ENCODE results near the gene HAO2.

The HAO2 gene

DNA sequence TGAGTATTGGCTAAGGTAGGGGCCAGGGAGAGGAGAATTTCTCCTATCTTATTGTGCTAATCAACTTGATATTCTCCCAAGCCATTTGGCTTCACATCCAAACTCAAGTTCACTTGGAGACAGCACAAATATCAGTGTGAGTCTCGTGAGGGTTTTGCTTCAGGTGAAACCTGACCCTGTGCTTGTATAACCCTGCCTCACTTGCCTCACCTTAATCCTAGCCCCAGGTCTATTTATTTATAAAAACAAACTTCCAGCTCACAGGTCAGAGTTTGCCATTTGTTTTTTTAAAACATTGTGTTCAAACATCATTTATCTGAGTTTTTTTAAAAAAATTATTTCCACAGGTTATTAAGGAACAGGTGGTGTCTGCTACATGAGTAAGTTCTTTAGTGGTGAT lies 19.9 kb downstream of the HAO2 start:
- Histone ChIP-seq H3K27me3 (ENCODE audit: control insufficient read depth in 3 of 3, insufficient read depth in 3 of 3, low read depth in 1 of 3, low read length in 3 of 3) (no peaks in the 10 kb centered on the region), H3K79me1 (ENCODE audit: low read depth, low read length) (no peaks in the 10 kb centered on the region), H4K8ac (ENCODE audit: low read depth, low read length) (no peak overlapping the region)

DNA sequence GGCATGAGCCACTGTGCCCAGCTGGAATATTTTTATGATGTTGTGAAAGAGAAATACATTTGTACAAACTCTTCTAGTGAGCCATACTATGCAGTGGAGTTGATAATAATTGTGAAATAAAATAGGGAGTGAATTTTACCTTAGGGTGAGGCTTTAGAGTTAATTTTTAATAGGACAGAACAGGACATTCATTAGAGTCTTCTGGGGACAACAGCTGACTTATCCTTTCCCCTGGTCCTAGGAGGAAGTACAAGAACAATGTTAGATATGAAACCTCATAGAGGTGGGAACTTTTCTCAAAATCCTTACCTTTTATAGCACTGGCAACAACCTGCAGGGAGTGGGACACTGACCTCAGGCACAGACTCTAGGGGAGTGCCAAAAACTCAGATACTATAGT lies 21.9 kb downstream of the HAO2 start:
- H3K27me3 ChIP-seq (ENCODE audit: control insufficient read depth in 3 of 3, insufficient read depth in 3 of 3, low read depth in 1 of 3, low read length in 3 of 3) = no peaks in the 10 kb centered on the region

More for the DNA sequence above, 19.9 kb downstream of the HAO2 start:
- Histone ChIP-seq H3K9me3 (replicated peaks in 1 of 2; ENCODE audit: control insufficient read depth in 2 of 2, insufficient read depth in 1 of 2, low read depth in 1 of 2, low read length in 2 of 2) (no peaks in the 10 kb centered on the region), H2BK12ac (ENCODE audit: low read length) (no peak overlapping the region), H2AK5ac (ENCODE audit: low read depth, low read length) (no peak overlapping the region), H2AFZ (ENCODE audit: low read length) (no peak overlapping the region), H3K9ac (ENCODE audit: low read depth, low read length, poor library complexity) (no peak overlapping the region), H3K23ac (ENCODE audit: low read depth, low read length, poor library complexity) (no peak overlapping the region), H4K91ac (ENCODE audit: low read depth, low read length, poor library complexity) (no peak overlapping the region), H3K36me3 (replicated peaks in 1 of 2; ENCODE audit: control insufficient read depth in 2 of 2, insufficient read depth in 2 of 2, low read length in 2 of 2) (no peaks in the 10 kb centered on the region), H3K4me3 (ENCODE audit: low read length in 2 of 2) (no peak overlapping the region), H3K14ac (ENCODE audit: low read length) (no peak overlapping the region), H3K27ac (replicated peaks; ENCODE audit: low read length) (no peak overlapping the region), H2BK15ac (ENCODE audit: low read length) (no peak overlapping the region), H2BK120ac (ENCODE audit: low read depth, low read length) (no peak overlapping the region), H3K4ac (ENCODE audit: low read length) (no peak overlapping the region), H3K4me1 (ENCODE audit: control insufficient read depth in 2 of 2, insufficient read depth in 1 of 2, low read depth in 1 of 2, low read length in 2 of 2) (peaks cover 0 to 2% of the 10 kb centered on the region in 2 donors), H3K18ac (ENCODE audit: low read length) (no peak overlapping the region), H2BK5ac (ENCODE audit: low read length) (no peak overlapping the region), H3K4me2 (ENCODE audit: insufficient read depth, low read length, poor library complexity, severe bottlenecking) (no peak overlapping the region)
- WGBS, 2 donors (ENCODE audit: extremely low coverage in 2 of 2, insufficient read length in 2 of 2, insufficient replicate concordance in 1 of 2) = no CpG with 5 or more reads among the region's 1 CpG
- no peak for DNase-seq (ENCODE audit: low spot score)

DNA sequence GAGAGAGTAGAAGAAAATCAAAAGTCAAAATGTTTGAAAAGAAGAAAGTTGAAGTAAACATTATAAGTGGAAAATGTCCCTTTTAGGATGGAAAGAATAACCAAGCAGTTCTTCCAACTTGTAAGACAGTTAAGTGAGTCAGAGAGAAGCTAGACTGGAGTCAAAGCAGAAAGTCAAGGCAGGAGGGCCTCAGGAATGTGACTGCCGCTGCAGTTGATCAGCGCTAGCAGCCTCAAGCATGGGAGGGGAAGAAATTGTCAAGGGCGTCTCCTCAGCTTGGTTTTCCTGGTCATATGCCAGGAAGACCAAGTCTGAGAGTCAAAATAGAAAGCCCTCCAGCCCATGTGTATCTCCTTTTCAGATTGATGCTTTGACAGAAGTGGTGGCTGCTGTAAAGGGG lies 23.2 kb downstream of the HAO2 start:
- H4K8ac ChIP-seq (ENCODE audit: low read depth, low read length) = no peak overlapping the region
- H2BK120ac ChIP-seq (ENCODE audit: low read depth, low read length) = no peak overlapping the region
- no peak overlapping the region for H2AK5ac ChIP-seq (ENCODE audit: low read depth, low read length)
- no peak overlapping the region for H3K4me2 ChIP-seq (ENCODE audit: insufficient read depth, low read length, poor library complexity, severe bottlenecking)
- H3K27ac ChIP-seq (replicated peaks; ENCODE audit: low read length) = no peak overlapping the region
- H3K9ac ChIP-seq (ENCODE audit: low read depth, low read length, poor library complexity) = no peak overlapping the region
- no peak overlapping the region for H3K23ac ChIP-seq (ENCODE audit: low read depth, low read length, poor library complexity)
- H2AFZ ChIP-seq (ENCODE audit: low read length) = no peak overlapping the region
- H4K91ac ChIP-seq (ENCODE audit: low read depth, low read length, poor library complexity) = no peak overlapping the region
- H3K36me3 ChIP-seq (replicated peaks in 1 of 2; ENCODE audit: control insufficient read depth in 2 of 2, insufficient read depth in 2 of 2, low read length in 2 of 2) = no peaks in the 10 kb centered on the region
- H3K4me1 ChIP-seq (ENCODE audit: control insufficient read depth in 2 of 2, insufficient read depth in 1 of 2, low read depth in 1 of 2, low read length in 2 of 2) = peaks cover 0 to 2% of the 10 kb centered on the region in 2 donors
- no peaks in the 10 kb centered on the region for H3K9me3 ChIP-seq (replicated peaks in 1 of 2; ENCODE audit: control insufficient read depth in 2 of 2, insufficient read depth in 1 of 2, low read depth in 1 of 2, low read length in 2 of 2)
- H2BK15ac ChIP-seq (ENCODE audit: low read length) = no peak overlapping the region
- no peak overlapping the region for H2BK12ac ChIP-seq (ENCODE audit: low read length)
- H3K4me3 ChIP-seq (ENCODE audit: low read length in 2 of 2) = no peak overlapping the region
- H3K18ac ChIP-seq (ENCODE audit: low read length) = no peak overlapping the region
- no peaks in the 10 kb centered on the region for H3K27me3 ChIP-seq (ENCODE audit: control insufficient read depth in 3 of 3, insufficient read depth in 3 of 3, low read depth in 1 of 3, low read length in 3 of 3)
- H2BK5ac ChIP-seq (ENCODE audit: low read length) = no peak overlapping the region
- no peak for DNase-seq (ENCODE audit: low spot score)
- no peaks in the 10 kb centered on the region for H3K79me1 ChIP-seq (ENCODE audit: low read depth, low read length)
- no peak overlapping the region for H3K14ac ChIP-seq (ENCODE audit: low read length)
- WGBS, 2 donors (ENCODE audit: extremely low coverage in 2 of 2, insufficient read length in 2 of 2, insufficient replicate concordance in 1 of 2) = no CpG with 5 or more reads among the region's 3 CpGs
- H3K4ac ChIP-seq (ENCODE audit: low read length) = no peak overlapping the region

More for the DNA sequence above, 21.9 kb downstream of the HAO2 start:
- no peak overlapping the region for H3K4me3 ChIP-seq (ENCODE audit: low read length in 2 of 2)
- no peak overlapping the region for H2BK120ac ChIP-seq (ENCODE audit: low read depth, low read length)
- H3K23ac ChIP-seq (ENCODE audit: low read depth, low read length, poor library complexity) = no peak overlapping the region
- H3K18ac ChIP-seq (ENCODE audit: low read length) = no peak overlapping the region
- H3K9ac ChIP-seq (ENCODE audit: low read depth, low read length, poor library complexity) = no peak overlapping the region
- H3K4me2 ChIP-seq (ENCODE audit: insufficient read depth, low read length, poor library complexity, severe bottlenecking) = no peak overlapping the region
- H3K36me3 ChIP-seq (replicated peaks in 1 of 2; ENCODE audit: control insufficient read depth in 2 of 2, insufficient read depth in 2 of 2, low read length in 2 of 2) = no peaks in the 10 kb centered on the region
- no peak overlapping the region for H4K91ac ChIP-seq (ENCODE audit: low read depth, low read length, poor library complexity)
- no peaks in the 10 kb centered on the region for H3K9me3 ChIP-seq (replicated peaks in 1 of 2; ENCODE audit: control insufficient read depth in 2 of 2, insufficient read depth in 1 of 2, low read depth in 1 of 2, low read length in 2 of 2)
- no peaks in the 10 kb centered on the region for H3K79me1 ChIP-seq (ENCODE audit: low read depth, low read length)
- no peak for DNase-seq (ENCODE audit: low spot score)
- H2AFZ ChIP-seq (ENCODE audit: low read length) = no peak overlapping the region
- H3K4ac ChIP-seq (ENCODE audit: low read length) = no peak overlapping the region
- H3K27ac ChIP-seq (replicated peaks; ENCODE audit: low read length) = no peak overlapping the region
- H3K14ac ChIP-seq (ENCODE audit: low read length) = no peak overlapping the region
- no peak overlapping the region for H2BK5ac ChIP-seq (ENCODE audit: low read length)
- H4K8ac ChIP-seq (ENCODE audit: low read depth, low read length) = no peak overlapping the region
- no peak overlapping the region for H2AK5ac ChIP-seq (ENCODE audit: low read depth, low read length)
- peaks cover 0 to 2% of the 10 kb centered on the region in 2 donors for H3K4me1 ChIP-seq (ENCODE audit: control insufficient read depth in 2 of 2, insufficient read depth in 1 of 2, low read depth in 1 of 2, low read length in 2 of 2)
- no peak overlapping the region for H2BK15ac ChIP-seq (ENCODE audit: low read length)
- no peak overlapping the region for H2BK12ac ChIP-seq (ENCODE audit: low read length)

DNA sequence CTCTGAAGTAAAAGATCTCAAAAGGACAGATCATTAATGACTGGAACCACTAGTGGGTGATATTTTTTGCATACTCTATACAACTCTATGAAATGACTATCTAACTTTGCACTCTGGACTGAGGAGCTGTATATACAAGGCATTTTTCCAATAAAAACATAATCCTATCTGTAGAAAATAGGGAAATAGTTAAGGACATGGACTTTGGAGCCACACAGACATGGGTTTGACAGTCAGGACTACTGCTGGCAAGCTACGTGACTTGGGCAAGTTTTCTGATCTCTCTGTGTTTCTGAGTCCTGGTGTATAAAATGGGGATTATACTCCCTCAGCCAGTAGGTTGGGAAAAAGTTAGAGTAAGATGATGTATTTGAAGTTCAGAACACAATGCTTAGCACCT lies 25.5 kb downstream of the HAO2 start:
- Histone ChIP-seq H3K36me3 (replicated peaks in 1 of 2; ENCODE audit: control insufficient read depth in 2 of 2, insufficient read depth in 2 of 2, low read length in 2 of 2) (no peaks in the 10 kb centered on the region), H2BK15ac (ENCODE audit: low read length) (no peak overlapping the region)

More for the DNA sequence above, 25.5 kb downstream of the HAO2 start:
- H2AFZ ChIP-seq (ENCODE audit: low read length) = no peak overlapping the region
- no peak overlapping the region for H3K4ac ChIP-seq (ENCODE audit: low read length)
- H3K4me3 ChIP-seq (ENCODE audit: low read length in 2 of 2) = no peak overlapping the region
- H3K4me1 ChIP-seq (ENCODE audit: control insufficient read depth in 2 of 2, insufficient read depth in 1 of 2, low read depth in 1 of 2, low read length in 2 of 2) = no peaks in the 10 kb centered on the region
- H3K23ac ChIP-seq (ENCODE audit: low read depth, low read length, poor library complexity) = no peak overlapping the region
- H2BK12ac ChIP-seq (ENCODE audit: low read length) = no peak overlapping the region
- no peak overlapping the region for H3K9ac ChIP-seq (ENCODE audit: low read depth, low read length, poor library complexity)
- H4K91ac ChIP-seq (ENCODE audit: low read depth, low read length, poor library complexity) = no peak overlapping the region
- no peak overlapping the region for H3K27ac ChIP-seq (replicated peaks; ENCODE audit: low read length)
- H4K8ac ChIP-seq (ENCODE audit: low read depth, low read length) = no peak overlapping the region
- H3K79me1 ChIP-seq (ENCODE audit: low read depth, low read length) = no peaks in the 10 kb centered on the region
- no peak overlapping the region for H3K14ac ChIP-seq (ENCODE audit: low read length)
- no peak overlapping the region for H2BK120ac ChIP-seq (ENCODE audit: low read depth, low read length)
- H3K18ac ChIP-seq (ENCODE audit: low read length) = no peak overlapping the region
- DNase-seq (ENCODE audit: low spot score) = no peak
- no peak overlapping the region for H3K4me2 ChIP-seq (ENCODE audit: insufficient read depth, low read length, poor library complexity, severe bottlenecking)
- no peak overlapping the region for H2BK5ac ChIP-seq (ENCODE audit: low read length)
- no peaks in the 10 kb centered on the region for H3K27me3 ChIP-seq (ENCODE audit: control insufficient read depth in 3 of 3, insufficient read depth in 3 of 3, low read depth in 1 of 3, low read length in 3 of 3)
- no peak overlapping the region for H2AK5ac ChIP-seq (ENCODE audit: low read depth, low read length)
- no peaks in the 10 kb centered on the region for H3K9me3 ChIP-seq (replicated peaks in 1 of 2; ENCODE audit: control insufficient read depth in 2 of 2, insufficient read depth in 1 of 2, low read depth in 1 of 2, low read length in 2 of 2)
- no CpG with 5 or more reads among the region's 1 CpG for WGBS, 2 donors (ENCODE audit: extremely low coverage in 2 of 2, insufficient read length in 2 of 2, insufficient replicate concordance in 1 of 2)

Measured in neuronal stem cell (in vitro differentiated cells).